ENCODE results near the gene RASAL3.
"Not testable (repeated sequence)": the region's sequence is repeated elsewhere in the genome, so short reads cannot be mapped to it uniquely, and the experiment has no call there.

RASAL3 gene

DNA sequence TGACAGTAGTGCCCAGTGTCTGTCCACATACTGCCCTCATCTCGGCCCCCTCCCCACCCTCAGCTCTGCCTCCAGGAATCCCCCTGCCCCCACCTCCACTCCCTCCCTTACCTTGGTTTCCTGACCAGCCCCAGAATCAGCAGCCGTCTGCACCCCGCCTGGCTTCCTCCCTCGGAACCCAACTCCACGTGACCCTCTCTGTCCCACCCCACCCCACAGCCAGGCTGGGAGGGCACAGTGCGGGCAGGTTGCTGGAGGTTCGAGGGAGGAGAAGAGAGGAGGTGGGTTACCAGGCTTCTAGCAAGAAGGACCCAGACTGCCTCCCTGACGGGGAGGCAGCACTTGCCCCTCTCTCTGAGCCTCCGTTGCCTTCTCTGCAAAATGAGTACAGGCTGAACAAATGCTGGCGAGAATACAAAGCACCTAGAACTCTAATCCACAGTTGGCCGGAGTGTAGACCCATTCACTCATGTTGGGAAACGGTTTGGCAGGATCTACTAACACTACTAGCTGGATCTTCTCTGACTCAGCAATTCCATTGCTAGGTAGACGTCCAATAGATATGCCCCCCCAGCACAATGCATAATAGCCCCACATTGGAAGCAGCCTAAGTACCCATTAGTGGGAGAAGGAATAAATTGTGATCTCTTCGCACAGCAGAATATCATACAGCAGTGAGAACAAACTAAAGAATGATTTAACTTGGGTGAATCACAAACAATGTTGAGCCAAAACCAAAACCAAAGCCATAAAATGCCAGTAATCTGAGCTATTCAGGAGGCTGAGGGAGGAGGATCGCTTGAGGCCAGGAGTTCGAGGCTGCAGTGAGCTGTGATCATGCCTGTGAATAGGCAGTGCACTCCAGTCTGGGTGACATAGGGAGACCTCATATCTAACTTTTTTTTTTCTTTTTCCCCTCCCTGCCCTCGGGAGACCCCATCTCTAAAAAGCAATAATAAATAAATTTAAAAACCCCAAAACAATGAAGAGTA, at the start of gene RASAL3:
TSS of gene RASAL3 (minus strand) at position 151 of the 992 bp plus-strand sequence. CDS start 186 bp downstream, outside the sequence.
- no peak for DNase-seq

GRCh38 chr19:15511671-15512424, 47.5 kb upstream of the RASAL3 start:
- DNase-seq: no peak

DNA sequence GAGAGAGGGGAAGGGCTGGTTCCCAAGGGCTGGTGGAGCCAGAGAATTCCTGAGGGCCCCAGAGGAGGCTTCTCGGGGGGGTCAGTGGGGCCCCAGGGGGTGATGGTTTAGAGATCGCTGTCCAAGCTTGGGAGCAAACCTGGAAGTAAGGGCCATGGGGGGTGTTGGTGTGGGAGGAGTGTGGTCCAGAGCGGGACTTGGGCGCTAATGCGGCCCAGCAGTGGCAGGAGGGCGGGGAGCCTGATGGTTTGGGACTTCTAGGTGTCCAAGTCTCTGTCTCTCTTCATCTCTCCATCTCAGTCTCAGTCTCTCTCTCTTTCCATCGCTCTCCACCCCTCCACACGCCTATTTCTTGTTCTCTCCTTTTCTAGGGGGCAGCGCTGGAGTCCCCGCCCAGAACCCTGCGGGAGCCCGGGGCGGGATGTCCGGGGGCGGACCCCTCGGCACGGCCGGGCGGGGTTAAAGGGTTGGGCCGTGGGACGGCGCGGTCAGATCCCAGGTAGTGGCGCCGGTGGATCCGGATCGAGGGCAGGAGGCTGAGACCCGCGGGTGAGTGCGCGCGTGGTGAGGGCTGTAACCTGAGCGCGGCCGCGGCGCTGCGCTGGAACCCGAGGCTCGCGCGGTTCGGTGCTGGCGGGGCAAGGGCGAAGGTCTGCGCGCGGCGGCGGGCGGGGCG, 43.8 kb upstream of the RASAL3 start, which contains the start of gene CYP4F22:
TSS of gene CYP4F22 (plus strand) at position 491 of the 676 bp plus-strand sequence. CDS start 16,812 bp downstream, outside the sequence.
- DNase-seq: no peak

- DNase-seq: no peak
Observed at GRCh38 chr19:15507068-15508034, 43.0 kb upstream of the RASAL3 start.

GRCh38 chr19:15506074-15506571, 41.8 kb upstream of the RASAL3 start:
- DNase-seq: no peak

GRCh38 chr19:15502264-15502663, 37.9 kb upstream of the RASAL3 start:
- DNase-seq: no peak

GRCh38 chr19:15501596-15501995, 37.3 kb upstream of the RASAL3 start:
- no peak for DNase-seq

DNA sequence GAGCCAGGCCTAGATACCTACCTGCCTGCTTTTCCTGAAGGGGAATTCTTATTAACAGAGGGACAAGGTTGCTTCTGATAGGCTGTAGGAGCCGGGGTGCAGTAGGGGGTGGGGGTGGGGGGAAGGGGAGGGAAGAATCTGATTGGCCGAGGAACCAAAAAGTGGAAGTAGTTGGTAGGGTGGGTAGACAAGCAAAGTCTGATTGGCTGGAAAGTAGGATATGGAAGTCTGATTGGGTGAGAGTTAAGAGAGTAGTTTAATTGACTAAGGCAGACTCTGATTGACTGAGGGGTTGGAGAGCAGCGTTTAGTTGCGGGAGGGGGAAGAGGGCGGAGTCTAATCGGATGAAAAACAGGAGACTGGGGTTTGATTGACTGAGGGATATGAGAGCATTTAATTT, 34.6 kb upstream of the RASAL3 start:
- DNase-seq: no peak

DNA sequence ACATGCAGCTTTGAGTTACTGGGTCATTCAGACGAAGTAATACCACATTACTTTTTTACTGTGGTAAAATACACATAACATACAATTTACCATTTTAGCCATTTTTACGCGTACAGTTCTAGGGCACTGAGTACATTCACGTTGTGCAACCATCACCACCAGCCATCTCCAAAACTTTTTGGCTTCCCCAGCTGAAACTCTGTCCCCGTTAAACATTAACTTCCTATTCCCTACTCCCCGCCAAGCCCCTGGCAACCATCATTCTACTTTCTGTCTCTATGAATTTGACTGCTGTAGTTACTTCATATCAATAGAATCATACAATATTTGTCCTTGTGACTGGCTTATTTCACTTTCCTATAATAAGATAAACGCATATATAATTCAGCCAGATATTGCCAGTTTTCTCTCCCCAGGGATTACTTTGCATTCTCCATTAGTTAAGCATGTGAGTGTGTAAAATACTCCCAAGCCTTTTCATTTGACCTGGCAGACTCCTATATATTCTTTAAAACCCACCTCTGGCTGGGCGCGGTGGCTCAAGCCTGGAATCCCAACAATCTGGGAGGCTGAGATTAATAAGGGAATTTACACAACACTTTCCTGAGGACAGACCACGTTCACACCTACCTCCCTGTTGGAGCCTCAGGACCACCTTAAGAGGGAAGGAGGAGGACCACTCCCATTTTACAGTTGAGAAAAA, 34.0 kb upstream of the RASAL3 start:
- DNase-seq: no peak

DNA sequence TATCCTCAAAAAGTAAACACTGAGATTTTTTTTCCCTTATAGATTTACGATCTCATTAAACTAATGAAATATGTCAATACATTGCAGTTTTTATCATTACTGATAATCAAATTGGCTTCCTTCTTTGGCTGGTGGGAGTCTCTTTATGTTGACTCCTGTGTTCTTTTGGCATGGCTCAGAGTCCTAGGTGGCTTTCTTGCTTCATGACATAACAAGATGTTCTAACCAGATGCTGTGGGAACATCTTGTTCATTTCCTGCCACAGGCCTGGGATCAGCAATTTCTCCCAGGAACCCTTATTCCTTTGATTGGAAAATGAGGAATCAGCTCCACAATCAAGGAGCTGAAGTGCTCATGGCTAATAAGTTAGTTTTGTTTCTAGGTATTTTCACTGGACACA, 30.8 kb upstream of the RASAL3 start:
- DNase-seq: no peak

GRCh38 chr19:15488489-15489226, 24.3 kb upstream of the RASAL3 start:
- DNase-seq: no peak

DNA sequence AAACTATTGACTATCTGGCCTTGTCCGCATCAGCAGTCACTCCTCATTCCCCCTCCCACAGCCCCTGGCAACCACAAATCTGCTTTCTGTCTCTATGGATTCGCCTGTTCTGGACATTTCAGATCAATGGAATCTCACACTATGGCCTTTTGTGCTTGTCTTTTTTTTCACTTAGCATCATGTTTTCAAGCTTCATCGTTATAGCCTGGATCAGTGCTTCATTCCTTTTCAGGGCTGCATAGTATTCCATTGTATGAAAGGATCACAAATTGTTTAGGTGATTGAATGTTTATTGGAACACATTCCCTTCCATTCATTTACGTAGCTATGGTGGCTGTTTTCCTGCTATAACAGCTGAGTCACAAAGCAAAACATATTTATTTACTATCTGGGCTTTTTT, 22.7 kb upstream of the RASAL3 start:
- no peak for DNase-seq

- DNase-seq: not testable (repeated sequence)
Observed at GRCh38 chr19:15485768-15486167, 21.4 kb upstream of the RASAL3 start.

DNA sequence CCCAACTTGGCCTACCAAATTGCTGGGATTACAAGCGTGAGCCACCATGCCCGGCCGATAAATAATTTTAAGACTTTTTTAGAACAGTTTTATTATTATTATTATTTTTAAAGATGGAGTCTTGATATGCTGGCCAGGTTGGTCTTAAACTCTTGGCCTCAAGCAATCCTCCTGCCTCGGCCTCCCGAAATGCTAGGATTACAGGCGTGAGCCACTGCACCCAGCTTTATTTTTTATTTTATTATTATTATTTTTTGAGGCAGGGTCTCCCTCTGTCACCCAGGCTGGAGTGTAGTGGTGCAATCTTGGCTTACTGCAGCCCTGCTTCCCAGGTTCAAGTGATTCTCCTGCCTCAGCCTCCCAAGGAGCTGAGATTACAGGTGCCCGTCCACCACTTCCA, 16.7 kb upstream of the RASAL3 start:
- not testable (repeated sequence) for DNase-seq

DNA sequence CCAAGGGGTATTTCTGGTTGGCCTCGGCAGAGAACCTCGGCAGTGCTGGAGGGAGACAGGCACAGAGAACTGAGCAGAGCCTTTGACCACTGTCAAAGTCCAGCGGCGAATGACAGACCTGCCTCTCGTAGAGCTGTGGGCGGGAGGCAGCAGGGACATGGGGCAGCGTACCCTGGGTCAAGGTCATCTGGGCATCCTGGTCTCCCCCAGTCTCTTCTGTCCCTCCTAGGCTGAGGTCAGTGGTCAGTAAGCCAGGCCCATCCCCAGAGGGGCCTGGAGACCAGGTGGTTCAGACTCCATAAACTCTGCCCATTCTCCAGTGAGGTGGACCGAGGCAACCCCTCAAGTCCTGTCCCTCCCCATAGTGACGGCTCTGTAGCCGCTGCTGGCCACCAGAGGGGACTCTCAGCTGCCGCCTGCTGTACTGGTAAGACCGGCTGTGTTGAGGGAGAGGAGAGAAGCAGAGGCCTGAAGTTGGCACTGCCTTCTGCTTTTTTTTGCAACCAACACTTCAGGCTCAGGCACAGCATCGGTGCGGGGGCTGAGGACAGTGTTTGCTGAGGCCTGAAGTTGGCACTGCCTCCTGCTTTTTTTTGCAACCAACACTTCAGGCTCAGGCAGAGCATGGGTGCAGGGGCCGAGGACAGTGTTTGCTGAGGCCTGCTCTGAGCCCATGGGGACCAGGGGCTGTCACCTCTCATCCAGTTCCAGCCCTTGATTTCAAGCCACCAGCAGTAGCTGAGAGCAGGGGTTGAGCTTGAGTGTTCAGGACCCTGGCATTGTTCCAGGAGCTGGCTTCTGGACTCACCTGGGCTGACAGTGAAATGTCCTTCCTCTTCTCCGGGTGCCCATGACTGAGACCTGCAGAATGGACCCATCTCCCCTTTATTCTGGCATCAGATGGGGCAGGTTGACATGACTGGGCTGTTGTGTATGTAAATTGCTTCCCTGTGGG, 15.3 kb upstream of the RASAL3 start, which contains the start of gene PGLYRP2:
TSS of gene PGLYRP2 (minus strand) at position 111 of the 955 bp plus-strand sequence. CDS start 130 bp downstream, outside the sequence.
- DNase-seq: no peak

DNA sequence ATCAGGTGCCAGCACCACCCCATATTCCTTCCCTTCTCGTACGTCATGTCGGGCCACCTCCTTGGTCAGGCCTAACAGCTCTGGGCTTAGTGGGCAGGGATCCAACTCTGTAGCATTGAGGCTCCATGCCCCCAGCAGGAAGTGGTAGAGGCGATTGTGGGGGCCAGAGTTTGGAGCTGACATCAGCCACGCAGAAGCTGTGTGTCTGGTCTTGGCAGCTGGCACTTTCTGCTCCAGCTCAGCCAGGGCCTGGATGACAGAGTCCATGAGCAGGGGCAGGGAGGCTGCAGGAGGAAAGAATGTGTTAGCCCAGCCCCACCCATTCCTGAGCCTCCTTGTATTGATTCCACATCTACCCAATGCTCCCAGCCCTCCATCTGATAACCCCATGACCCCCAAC, 12.0 kb upstream of the RASAL3 start:
- DNase-seq: no peak

GRCh38 chr19:15475611-15476010, 11.3 kb upstream of the RASAL3 start:
- DNase-seq: no peak

GRCh38 chr19:15475169-15475568, 10.8 kb upstream of the RASAL3 start:
- no peak for DNase-seq

DNA sequence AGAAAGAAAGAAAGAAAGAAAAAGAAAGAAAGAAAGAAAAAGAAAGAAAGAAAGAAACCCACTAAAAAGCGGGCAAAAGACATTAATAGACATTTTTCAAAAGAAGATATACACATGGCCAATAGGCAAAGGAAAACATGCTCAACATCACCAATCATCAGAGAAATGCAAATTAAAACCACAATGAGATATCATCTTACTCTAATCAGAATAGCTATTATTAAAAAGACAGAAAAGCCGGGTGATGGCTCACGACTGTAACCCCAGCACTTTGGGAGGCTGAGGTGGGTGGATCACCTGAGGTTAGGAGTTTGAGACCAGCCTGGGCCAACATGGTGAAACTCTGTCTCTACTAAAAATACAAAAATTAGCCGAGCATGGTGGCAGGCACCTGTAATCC, 9.5 kb upstream of the RASAL3 start:
- not testable (repeated sequence) for DNase-seq

Data from NCI-H2081 treated with DMSO at 0.1 percent for 48 hours (cell line).